GM12864 (cell line): ENCODE measurements around the gene IL7R.
"Not testable (repeated sequence)": the region's sequence is repeated elsewhere in the genome, so short reads cannot be mapped to it uniquely, and the experiment has no call there.

Experiments
- DNase-seq: peaks from one replicate; pipeline ENCODE4 v3.0.0-alpha.2; 2011; ENCODE audit warnings: low read depth
- H3K4me3 ChIP-seq: 2 replicates; pipeline ENCODE4 v1.5.1; 2011; ENCODE audit warnings: mild to moderate bottlenecking, low read depth, low read length, control low read depth
- CTCF ChIP-seq: IDR thresholded peaks from 2 replicates; pipeline ENCODE4 v1.5.1; 2011; ENCODE audit warnings: low read depth, mild to moderate bottlenecking, moderate library complexity, low read length, control low read depth, inconsistent platforms; ENCODE audit errors: missing control alignments

The IL7R gene

GRCh38 chr5:35890021-35891020, 33.6 kb downstream of the IL7R start:
- no peak overlapping the region for H3K4me3 ChIP-seq
- DNase-seq = no peak
- no peak for TF ChIP-seq CTCF

DNA sequence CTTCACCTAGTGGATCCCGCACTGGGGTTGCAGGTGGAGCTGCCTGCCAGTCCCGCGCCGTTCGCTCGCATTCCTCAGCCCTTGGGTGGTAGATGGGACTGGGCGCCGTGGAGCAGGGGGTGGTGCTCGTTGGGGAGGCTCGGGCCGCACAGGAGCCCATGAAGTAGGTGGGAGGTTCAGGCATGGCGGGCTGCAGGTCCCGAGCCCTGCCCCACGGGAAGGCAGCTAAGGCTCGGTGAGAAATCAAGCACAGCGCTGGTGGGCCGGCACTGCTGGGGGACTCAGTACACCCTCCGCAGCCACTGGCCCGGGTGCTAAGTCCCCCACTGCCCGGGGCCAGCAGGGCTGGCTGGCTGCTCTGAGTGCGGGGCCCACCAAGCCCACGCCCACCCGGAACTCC, 36.1 kb downstream of the IL7R start:
- DNase-seq, H3K4me3 ChIP-seq: not testable (repeated sequence)

DNA sequence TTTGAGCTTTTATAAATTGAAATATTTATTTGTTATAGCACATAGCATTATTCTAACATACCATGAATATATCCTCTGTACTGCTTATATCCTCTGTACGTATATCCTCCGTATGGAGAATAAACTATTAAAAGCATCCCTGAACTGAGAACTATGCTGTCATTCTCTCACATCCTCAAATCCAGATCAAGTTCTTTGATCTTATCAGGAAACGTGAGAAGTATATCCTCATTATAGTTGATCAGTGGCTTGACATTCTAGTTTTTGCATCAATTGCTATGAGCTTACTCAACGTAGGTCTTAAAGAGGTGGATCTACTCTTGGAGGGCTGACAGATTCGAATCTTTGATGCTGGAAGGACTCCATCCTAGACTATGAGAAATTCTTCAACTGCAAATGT, 37.4 kb downstream of the IL7R start:
- TF ChIP-seq CTCF = no peak
- H3K4me3 ChIP-seq = no peak overlapping the region
- DNase-seq = no peak

GRCh38 chr5:35898952-35899660, 42.4 kb downstream of the IL7R start:
- DNase-seq = no peak
- no peak overlapping the region for H3K4me3 ChIP-seq
- TF ChIP-seq CTCF = no peak

DNA sequence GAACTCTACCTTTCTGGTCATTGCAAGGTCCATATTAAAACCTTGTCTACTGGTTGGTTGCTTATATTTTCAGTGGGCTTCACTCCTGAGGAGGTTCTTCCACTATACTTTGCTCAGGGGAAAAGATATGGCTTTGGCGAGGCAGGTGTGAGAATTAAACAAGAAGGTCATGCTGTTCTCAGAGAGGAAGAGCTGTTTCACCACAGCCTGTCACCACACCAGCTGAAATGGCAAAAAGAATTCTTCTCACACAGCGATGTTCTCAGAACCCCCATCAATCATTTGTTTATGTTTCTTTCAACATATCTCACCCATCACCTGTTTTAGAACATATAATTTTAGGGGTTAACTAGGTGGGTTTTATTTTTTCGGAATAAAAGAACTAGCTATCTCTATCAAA, 43.1 kb downstream of the IL7R start:
- no peak for TF ChIP-seq CTCF
- no peak overlapping the region for H3K4me3 ChIP-seq
- DNase-seq = no peak

DNA sequence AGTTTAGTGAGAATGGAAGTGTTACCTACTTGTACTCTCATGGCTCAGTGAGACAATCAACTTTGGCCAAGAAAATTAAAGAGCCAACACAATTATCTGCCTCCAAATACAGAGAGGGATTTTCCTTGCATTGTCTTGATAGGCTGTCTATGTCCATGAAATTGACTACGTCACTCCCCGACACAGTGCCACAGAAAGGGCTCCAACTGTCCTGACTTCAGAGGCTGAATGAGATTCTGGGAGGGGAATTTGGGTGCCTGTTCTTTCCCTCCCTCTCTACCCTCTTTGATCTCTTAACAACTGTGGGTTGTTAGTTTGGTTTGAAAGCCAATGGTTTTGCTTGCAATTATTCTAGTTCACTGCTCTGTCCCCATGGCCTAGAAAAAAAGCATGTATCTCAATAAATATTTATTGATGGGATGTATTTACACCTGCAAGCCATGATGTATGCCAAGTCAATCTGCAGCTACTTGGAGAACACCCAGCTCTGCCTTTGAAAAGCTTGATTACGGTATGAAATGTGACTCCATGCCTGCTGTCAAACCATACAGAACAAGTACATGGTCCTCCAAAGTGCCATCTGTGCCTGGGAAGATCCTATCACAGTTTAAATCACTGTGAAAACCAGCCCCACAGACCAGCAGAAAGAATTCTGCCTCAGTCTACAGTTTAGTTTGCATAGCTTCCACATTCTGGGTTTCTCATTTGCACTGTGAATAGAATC, 44.4 kb downstream of the IL7R start:
- H3K4me3 ChIP-seq = no peak overlapping the region
- no peak for DNase-seq
- no peak for TF ChIP-seq CTCF
